COLO829 (cell line): ENCODE results near the gene PCGF3.
"Not testable (repeated sequence)": the region's sequence is repeated elsewhere in the genome, so short reads cannot be mapped to it uniquely, and the experiment has no call there.

Source experiments
- DNase-seq: peaks from one replicate; pipeline ENCODE4 v3.0.0; 2012; ENCODE audit warnings: low spot score

PCGF3 gene

GRCh38 chr4:725391-726234, 20.0 kb downstream of the PCGF3 start:
- DNase-seq, result no peak

GRCh38 chr4:726235-726787, 20.7 kb downstream of the PCGF3 start:
- DNase-seq, result no peak

DNA sequence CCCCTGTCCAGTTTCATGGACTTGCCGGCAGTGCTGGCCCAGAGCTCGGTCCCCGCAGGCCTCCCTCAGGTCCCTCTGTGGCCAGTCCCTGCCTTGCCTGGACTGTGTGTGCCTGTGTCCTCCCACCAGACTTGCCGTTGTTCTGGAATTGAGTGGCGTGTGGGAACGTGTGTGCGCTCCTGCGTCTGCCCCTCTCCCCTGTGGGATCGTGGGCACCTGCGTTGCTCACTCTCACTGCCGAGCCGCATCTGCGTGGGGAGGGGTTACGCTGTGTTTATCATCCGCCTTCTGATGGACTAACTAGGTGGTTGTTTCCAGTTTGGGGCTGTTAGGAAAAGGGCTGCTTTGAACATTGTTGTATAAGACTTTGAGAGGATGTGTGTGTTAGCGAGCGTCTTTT, 21.2 kb downstream of the PCGF3 start:
- no peak for DNase-seq

- DNase-seq, result no peak
These were observed 21.9 kb downstream of the PCGF3 start for GRCh38 chr4:727576-727975.

- no peak for DNase-seq
These were observed 24.0 kb downstream of the PCGF3 start for GRCh38 chr4:729336-730315.

- no peak for DNase-seq
These were observed 24.9 kb downstream of the PCGF3 start for GRCh38 chr4:730511-730910.

GRCh38 chr4:730946-731904, 25.6 kb downstream of the PCGF3 start:
- DNase-seq, result not testable (repeated sequence)

GRCh38 chr4:731954-732353, 26.3 kb downstream of the PCGF3 start:
- DNase-seq, result not testable (repeated sequence)

GRCh38 chr4:732486-732885, 26.9 kb downstream of the PCGF3 start:
- DNase-seq, result no peak

DNA sequence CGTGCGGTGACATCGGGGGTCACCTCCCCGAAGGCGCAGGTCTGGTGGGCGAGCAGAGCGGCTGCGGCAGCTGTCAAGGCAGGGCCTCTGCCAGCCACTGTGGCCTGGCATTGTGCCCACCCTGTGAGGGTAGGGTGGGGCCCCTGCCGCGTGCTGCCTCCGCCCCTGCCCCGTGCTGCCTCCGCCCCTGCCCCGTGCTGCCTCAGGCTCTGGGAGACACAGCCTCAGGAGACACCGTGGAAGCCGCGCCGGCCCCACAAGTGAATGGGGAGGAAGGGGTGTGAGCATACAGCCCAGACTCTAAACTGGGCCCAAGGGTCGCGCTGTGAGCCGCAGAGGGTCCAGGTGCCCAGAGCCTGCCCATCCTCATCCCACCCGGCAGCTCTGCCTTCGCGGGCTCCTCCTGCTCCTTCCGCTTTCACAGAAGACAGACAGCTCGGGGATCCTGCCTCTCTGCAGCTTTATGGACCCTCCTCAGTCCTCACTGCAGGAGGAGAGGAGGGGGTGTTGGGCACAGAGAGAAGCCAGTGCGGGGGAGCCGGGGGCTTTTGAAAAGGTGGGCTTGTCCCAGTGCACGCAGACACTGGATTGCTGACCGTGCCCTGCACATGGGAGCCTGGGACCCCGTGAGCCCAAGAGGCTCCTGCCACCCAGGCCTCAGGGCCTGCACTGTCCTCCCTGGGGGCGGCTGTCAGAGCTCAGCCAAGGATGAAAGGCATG, 27.4 kb downstream of the PCGF3 start:
- no peak for DNase-seq

DNA sequence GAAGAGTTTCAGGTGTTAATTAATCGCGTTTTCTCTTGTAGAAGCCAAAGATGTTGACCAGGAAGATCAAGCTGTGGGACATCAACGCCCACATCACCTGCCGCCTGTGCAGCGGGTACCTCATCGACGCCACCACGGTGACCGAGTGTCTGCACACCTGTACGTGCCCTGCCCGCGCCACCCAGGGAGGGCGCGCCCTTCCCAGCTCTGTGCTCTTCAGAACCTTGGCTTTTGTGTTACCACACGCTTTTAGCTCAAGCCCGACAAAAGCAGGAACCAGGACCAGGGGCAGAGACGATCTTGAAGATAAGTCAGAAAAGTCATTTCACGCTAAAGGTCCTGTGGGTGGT, 28.0 kb downstream of the PCGF3 start:
- no peak for DNase-seq

DNA sequence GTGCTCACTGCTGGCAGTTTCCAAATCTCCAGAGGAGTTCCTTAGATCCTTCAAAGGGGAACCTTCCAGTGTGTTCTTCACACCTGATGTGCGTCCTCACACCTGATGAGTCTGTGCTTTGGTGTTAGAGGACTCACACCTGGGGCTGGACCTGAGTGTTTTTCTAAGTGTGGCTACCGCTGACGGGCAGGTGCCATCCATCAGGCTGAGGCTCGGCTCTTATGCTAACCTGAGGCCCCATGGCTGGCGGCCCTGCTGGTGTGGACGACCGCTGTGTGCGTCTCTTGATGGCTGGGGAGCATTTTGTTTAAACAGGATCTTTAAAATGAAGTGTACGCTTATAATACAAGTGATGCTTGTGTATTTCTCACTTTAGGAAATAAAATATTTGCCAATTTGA, 28.4 kb downstream of the PCGF3 start:
- DNase-seq, result no peak

GRCh38 chr4:734951-735350, 29.3 kb downstream of the PCGF3 start:
- no peak for DNase-seq

DNA sequence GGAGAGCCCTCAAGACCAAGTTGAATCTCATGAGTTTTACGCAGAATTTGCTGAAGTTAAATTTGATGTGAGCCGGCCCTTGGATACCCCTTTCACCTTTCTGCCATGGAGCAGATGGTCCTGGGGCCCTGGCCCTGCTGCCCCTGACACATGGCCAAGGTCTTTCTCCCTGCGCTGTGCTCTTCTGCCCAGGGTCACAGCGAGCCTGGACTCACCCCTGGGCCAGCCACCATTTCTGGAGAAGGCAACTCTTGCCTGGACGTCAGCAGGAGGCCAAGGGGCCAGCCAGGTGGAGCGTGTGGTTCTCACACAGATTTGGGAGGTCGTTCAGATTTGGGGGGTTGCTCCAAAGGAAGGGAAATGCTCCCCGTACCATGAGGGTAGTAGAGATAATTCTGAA, 30.0 kb downstream of the PCGF3 start:
- DNase-seq, result no peak

- not testable (repeated sequence) for DNase-seq
These were observed 30.9 kb downstream of the PCGF3 start for GRCh38 chr4:736561-736960.

GRCh38 chr4:738781-739280, 33.2 kb downstream of the PCGF3 start:
- DNase-seq, result no peak

- DNase-seq, result no peak
These were observed 33.9 kb downstream of the PCGF3 start for GRCh38 chr4:739569-739968.

DNA sequence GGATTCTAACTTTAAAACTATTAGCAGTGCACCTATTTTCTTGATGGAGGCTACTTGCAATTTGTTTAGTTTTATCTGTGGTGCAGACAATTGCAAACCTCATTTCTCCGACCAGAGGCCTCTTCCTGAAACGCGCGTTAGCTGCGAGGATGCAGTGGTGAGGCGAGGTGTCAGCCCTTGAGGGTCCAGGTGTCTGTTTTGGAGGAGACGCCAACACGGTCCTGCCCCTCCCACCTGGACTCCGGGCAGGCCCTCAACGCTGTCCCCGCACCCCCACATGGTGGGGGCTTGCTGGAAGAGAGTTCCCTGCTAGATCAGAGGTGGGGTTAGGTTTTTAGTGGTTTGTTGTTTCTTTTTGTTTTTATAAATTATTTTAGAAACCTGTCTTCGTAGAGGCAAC, 34.4 kb downstream of the PCGF3 start:
- no peak for DNase-seq

DNA sequence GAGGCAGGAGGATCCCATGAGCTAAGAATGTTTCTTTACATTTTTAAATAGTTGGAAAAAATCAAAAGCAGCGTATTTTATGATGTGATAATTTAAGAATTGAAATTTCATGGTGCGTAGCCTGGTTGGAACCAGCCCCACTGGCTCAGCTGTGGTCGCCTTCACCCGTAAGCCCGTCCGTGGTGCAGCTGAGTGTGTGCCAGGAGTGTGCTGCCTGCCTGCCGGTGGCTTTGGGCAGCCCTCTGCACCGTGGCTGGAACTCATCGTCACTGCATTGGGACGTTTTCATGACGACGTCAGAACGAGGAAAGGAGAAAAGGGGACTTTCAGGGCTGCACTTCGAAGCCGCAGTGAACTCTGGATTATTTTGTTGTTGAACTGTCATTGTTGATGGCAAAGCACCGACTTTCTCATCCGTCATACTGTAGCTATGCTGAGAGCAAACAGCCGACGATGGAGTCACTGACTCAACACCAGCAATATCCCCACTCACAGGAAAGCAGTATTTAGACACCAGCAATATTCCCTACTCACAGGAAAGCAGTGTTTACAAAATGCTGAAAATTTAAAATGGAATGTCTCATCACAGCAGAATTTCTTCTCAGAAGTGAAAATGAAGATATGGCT, 35.1 kb downstream of the PCGF3 start:
- DNase-seq, result no peak

DNA sequence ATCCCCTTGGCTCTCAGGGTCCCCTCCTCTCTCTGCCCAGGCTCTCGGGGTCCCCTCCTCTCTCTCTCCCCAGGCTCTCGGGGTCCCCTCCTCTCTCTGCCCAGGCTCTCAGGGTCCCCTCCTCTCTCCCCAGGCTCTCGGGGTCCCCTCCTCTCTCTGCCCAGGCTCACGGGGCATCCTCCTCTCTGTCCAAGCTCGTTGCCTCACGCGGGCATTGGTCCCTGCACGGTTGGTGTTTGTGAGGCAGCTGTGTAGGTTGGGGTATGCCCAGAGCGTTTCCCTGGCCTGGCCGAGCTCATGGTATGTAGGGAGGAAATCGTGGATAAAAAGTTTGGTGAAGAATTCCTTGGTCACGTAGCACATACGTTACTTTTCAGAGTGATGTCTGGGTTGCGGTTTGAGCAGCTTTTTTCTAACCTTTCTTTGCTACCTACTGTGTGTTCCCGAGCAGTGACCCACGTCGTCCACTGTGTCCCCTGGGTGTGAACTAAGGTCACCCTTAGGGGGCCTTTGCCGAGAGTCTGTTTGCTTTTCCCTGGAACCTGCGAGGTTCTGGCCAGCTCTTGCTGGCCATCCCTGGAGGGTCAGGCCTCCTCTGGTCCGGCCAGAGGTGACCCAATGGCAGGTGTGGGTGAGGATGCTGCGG, 36.6 kb downstream of the PCGF3 start:
- DNase-seq, result no peak
